Testis (tissue), 3 donors: ENCODE measurements around the gene HOXD11. TPM values are rescaled to one million over a fixed set of nuclear protein-coding genes. Genes with fewer than 3 reads are reported as not detected.
A peak's percentile ranks its signal among the peaks of the same experiment; 100 is the strongest.

Experiments
- DNase-seq: peaks from one replicate; pipeline ENCODE4 v3.0.0-alpha.2; 2019
- H3K27ac ChIP-seq, 2 donors: fragments of 200-600 bp; sonication (generic); one replicate each; pipeline ENCODE4 v1.5.1; 2019
- H3K27me3 ChIP-seq: fragments of 200-600 bp; sonication (generic); one replicate; pipeline ENCODE4 v1.5.1; 2019
- H3K36me3 ChIP-seq: fragments of 200-600 bp; sonication (generic); one replicate; pipeline ENCODE4 v1.5.1; 2017; ENCODE audit warnings: low read depth; ENCODE audit errors: missing control alignments
- H3K4me1 ChIP-seq: fragments of 200-600 bp; sonication (generic); one replicate; pipeline ENCODE4 v1.5.1; 2019
- H3K4me3 ChIP-seq, 2 donors: fragments of 200-600 bp; sonication (generic); one replicate each; pipeline ENCODE4 v1.5.1; 2017 to 2019
- H3K9me3 ChIP-seq: fragments of 200-600 bp; sonication (generic); one replicate; pipeline ENCODE4 v1.5.1; 2017
- POLR2A ChIP-seq: fragments of 450-650 bp; IDR thresholded peaks from one replicate; pipeline ENCODE4 v1.6.1; 2017; ENCODE audit warnings: antibody characterized with exemption, mild to moderate bottlenecking, moderate library complexity
- WGBS, 2 donors: methylation state at CpG; one replicate each; pipeline ENCODE4 v1.1.5; 2018; 5-methylcytosine and 5-hydroxymethylcytosine counted together
- intact Hi-C: fragments of 100-400 bp; cut with DNase I; formaldehyde crosslinking; loops from one replicate; pipeline ENCODE4 v1.15.1; 2023; ENCODE audit warnings: low total_unique reads
- polyA plus RNA-seq: library from polyadenylated mRNA; stranded (reverse); fragments of 350-450 nt; fragmentation: Illumina TruSeq; extraction: RNeasy Lipid Tissue Mini Kit (QIAGEN cat#74804); gene quantifications from one replicate; pipeline ENCODE4 v1.2.3, GENCODE V29; 2014; ENCODE audit warnings: low read depth, low replicate concordance; ENCODE audit not compliant: insufficient read depth
- total RNA-seq, 2 donors: library from RNA; depleted of rRNA; stranded (reverse); fragments of >200 nt; gene quantifications; one replicate each; pipeline ENCODE4 v1.2.3, GENCODE V29; 2016
- TF ChIP-seq, protein P1 (sequence below), 3 experiments: fragments of 450-650 bp in 2 of 3; fragments of 200-600 bp in 1 of 3; sonication (generic) in 1 of 3; IDR thresholded peaks; one replicate each; pipeline ENCODE4 v1.5.1; 2016 to 2019; ENCODE audit warnings: antibody characterized with exemption in 3 of 3, mild to moderate bottlenecking in 2 of 3, moderate library complexity in 1 of 3

The HOXD11 gene
- total and polyA plus RNA-seq, 3 donors from 2014 or later: 0.29 to 1.7 (median 0.62) TPM

DNA sequence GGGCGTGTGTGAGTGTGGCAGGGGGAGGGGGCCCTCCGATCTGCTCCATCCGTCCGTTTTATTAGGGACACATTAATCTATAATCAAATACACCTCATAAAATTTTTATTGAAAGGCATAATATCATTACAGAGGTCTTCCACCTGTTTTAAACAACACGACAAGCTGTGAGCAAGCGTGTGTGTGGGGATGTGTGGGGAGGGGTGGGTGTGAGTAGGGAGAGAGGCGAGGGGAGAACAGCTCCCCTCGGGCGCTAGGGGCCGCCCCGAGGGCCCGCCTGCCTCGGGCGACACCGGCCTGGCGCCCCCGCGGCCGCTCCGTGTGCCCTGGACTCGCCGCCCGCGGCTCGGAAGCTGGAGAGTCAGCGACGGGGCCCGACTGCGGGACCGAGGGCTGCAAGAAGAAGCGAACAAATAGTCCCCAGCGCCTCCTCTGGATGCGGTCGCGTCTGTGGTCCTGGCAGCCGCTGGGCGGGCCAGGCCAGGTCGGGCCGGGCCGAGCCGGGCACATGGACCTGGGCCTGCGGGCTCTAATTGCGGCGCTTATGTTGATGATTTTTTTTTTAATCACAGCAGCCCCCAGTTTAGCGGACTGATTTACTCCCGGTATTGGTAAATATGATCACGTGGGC is 15.1 kb downstream of the HOXD11 start:
- intact Hi-C loops: loop anchor here (10.0 kb wide), 1 partner anchor 1033 kb away; no protein-coding TSS in a partner anchor
- H3K36me3 ChIP-seq: no peaks in the 10 kb centered on the region
- no peak for TF ChIP-seq POLR2A
- TF ChIP-seq, protein P1, sequence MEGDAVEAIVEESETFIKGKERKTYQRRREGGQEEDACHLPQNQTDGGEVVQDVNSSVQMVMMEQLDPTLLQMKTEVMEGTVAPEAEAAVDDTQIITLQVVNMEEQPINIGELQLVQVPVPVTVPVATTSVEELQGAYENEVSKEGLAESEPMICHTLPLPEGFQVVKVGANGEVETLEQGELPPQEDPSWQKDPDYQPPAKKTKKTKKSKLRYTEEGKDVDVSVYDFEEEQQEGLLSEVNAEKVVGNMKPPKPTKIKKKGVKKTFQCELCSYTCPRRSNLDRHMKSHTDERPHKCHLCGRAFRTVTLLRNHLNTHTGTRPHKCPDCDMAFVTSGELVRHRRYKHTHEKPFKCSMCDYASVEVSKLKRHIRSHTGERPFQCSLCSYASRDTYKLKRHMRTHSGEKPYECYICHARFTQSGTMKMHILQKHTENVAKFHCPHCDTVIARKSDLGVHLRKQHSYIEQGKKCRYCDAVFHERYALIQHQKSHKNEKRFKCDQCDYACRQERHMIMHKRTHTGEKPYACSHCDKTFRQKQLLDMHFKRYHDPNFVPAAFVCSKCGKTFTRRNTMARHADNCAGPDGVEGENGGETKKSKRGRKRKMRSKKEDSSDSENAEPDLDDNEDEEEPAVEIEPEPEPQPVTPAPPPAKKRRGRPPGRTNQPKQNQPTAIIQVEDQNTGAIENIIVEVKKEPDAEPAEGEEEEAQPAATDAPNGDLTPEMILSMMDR (IDR thresholded peaks at IDR 0.05): peak in 1 of 3 experiments; percentile 10
- no peak for DNase-seq
- H3K27ac ChIP-seq: peak overlapping the region; percentile 95 to 98
- H3K9me3 ChIP-seq: no peaks in the 10 kb centered on the region
- no peaks in the 10 kb centered on the region for H3K27me3 ChIP-seq
- peaks cover 5% of the 10 kb centered on the region for H3K4me1 ChIP-seq
- WGBS, 2 donors: 0% methylated on average over 17 to 47 of the region's 47 CpGs
- peak overlapping the region; percentile 76 to 78 for H3K4me3 ChIP-seq

DNA sequence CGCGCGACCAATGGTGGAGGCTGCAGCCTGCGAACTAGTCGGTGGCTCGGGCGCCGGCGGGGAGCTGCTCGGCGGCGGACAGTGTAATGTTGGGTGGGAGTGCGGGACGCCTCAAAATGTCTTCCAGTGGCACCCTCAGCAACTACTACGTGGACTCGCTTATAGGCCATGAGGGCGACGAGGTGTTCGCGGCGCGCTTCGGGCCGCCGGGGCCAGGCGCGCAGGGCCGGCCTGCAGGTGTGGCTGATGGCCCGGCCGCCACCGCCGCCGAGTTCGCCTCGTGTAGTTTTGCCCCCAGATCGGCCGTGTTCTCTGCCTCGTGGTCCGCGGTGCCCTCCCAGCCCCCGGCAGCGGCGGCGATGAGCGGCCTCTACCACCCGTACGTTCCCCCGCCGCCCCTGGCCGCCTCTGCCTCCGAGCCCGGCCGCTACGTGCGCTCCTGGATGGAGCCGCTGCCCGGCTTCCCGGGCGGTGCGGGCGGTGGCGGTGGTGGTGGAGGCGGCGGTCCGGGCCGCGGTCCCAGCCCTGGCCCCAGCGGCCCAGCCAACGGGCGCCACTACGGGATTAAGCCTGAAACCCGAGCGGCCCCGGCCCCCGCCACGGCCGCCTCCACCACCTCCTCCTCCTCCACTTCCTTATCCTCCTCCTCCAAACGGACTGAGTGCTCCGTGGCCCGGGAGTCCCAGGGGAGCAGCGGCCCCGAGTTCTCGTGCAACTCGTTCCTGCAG is 15.8 kb downstream of the HOXD11 start, which contains the start of gene HOXD9:
HOXD9 (plus strand) TSS at position 37 of the 728 bp plus-strand sequence; CDS start at position 87, 50 bp downstream.
- H3K4me1 ChIP-seq: peaks cover 5% of the 10 kb centered on the region
- intact Hi-C loops: loop anchor here (10.0 kb wide), 1 partner anchor 1032 kb away; no protein-coding TSS in a partner anchor
- no peaks in the 10 kb centered on the region for H3K27me3 ChIP-seq
- TF ChIP-seq POLR2A: no peak
- peak; percentile 94 for DNase-seq
- H3K27ac ChIP-seq: peak within 1 kb of the TSS; percentile 95 to 98
- WGBS, 2 donors: 0% methylated on average over 10 to 71 of the region's 84 CpGs
- peak within 1 kb of the TSS; percentile 76 to 78 for H3K4me3 ChIP-seq
- no peaks in the 10 kb centered on the region for H3K9me3 ChIP-seq
- no peaks in the 10 kb centered on the region for H3K36me3 ChIP-seq

DNA sequence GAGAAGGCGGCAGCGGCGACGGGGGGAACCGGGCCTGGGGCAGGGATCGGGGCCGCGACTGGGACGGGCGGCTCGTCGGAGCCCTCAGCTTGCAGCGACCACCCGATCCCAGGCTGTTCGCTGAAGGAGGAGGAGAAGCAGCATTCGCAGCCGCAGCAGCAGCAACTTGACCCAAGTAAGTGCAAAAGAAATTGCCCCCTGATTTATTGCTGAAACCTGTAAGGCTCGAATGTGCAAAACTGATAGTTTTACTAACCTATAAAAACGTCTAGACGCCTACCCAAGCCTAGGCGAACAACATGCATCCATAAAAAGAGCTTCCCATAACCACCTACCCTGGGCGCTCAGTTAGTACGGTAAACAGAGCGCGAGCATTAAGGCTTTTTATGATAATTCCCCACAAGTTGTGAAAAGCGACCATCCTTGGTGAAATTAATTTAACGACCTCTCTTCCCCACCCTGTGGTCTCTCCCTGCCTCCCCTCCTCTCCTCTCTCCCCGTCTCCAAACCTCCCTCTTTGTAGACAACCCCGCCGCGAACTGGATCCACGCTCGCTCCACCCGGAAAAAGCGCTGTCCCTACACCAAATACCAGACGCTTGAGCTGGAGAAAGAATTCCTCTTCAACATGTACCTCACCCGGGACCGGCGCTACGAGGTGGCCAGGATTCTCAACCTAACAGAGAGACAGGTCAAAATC is 16.5 kb downstream of the HOXD11 start:
- intact Hi-C loops: loop anchor here (10.0 kb wide), 1 partner anchor 1031 kb away; no protein-coding TSS in a partner anchor
- H3K4me1 ChIP-seq: peaks cover 12% of the 10 kb centered on the region
- 5 to 12% methylated on average over 40 of the region's 40 CpGs for WGBS, 2 donors
- H3K4me3 ChIP-seq: peak overlapping the region; percentile 76 to 78
- H3K9me3 ChIP-seq: no peaks in the 10 kb centered on the region
- H3K27ac ChIP-seq: peak overlapping the region; percentile 95 to 98
- no peak for TF ChIP-seq POLR2A
- TF ChIP-seq, protein P1 (IDR thresholded peaks at IDR 0.05): no peak
- no peaks in the 10 kb centered on the region for H3K27me3 ChIP-seq
- H3K36me3 ChIP-seq: no peaks in the 10 kb centered on the region
- DNase-seq: peak; percentile 56

DNA sequence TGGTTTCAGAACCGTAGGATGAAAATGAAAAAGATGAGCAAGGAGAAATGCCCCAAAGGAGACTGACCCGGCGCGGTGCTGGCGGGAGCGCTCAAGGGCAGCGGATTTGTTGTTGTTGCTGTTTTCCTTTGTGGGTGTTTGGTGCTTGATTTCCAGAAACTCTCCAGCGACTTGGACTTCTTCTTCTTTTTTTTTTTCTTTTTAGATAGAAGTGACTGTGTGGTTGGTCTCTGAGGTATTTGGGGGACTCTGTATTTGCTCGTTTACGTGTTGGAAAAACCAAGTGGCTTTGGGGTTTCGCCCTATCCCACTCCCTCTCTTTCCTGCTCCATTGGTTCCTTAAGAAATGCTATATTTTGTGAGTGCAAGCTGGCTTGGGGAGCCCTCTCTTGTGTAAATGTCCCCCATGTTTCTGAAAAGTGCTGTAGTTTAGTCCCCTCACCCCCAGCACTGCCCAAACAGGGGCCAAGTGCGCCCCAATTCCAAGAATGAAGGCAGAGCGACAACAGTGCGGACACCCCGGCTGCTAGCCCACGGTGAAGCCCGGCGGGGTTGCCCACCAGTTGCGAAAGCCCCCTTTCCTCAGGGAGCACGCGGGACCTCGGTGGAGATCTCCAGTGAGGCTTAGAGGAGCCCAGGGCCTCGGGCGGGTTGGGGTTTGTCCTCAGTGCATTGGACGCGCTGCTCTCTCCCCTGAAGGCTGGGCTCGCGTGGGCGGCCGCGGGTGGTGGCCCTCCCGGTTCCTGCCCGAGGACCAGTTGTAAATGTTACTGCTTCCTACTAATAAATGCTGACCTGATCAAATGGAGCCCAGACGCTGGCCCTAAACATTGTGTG is 17.2 kb downstream of the HOXD11 start:
- no peak for TF ChIP-seq POLR2A
- TF ChIP-seq, protein P1 (IDR thresholded peaks at IDR 0.05): no peak
- H3K27ac ChIP-seq: peak overlapping the region; percentile 95 to 98
- H3K4me1 ChIP-seq: peaks cover 12% of the 10 kb centered on the region
- intact Hi-C loops: loop anchor here (10.0 kb wide), 1 partner anchor 1030 kb away; no protein-coding TSS in a partner anchor
- peak; percentile 11 for DNase-seq
- WGBS, 2 donors: 19 to 31% methylated on average over 12 to 34 of the region's 34 CpGs
- no peaks in the 10 kb centered on the region for H3K27me3 ChIP-seq
- H3K9me3 ChIP-seq: no peaks in the 10 kb centered on the region
- no peaks in the 10 kb centered on the region for H3K36me3 ChIP-seq
- peak overlapping the region; percentile 76 to 78 for H3K4me3 ChIP-seq
